Kidney capillary endothelial cell (primary cell): ENCODE measurements around the gene APOF.
"Not testable (repeated sequence)": the region's sequence is repeated elsewhere in the genome, so short reads cannot be mapped to it uniquely, and the experiment has no call there.

ENCODE experiments used
- DNase-seq: peaks from one replicate; pipeline ENCODE4 v3.0.0-alpha.2; 2018; ENCODE audit warnings: low spot score

Gene APOF

DNA sequence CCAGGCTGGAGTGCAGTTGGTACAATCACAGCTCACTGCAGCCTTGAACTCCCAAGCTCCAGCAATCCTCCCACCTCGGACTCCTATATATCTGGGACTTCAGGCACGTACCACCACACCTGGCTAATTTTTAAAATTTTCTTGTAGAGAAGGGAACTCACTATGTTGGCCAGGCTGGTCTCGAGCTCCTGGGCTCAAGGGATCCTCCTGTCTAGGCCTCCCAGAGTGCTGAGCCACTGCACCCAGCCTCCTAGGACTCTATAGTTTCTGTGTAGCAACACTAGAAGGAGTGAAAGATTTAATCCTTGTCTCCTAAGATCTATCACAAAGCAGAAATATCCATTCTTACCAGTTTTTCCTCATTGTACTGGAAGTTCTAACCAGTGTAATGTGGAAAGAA is 4.3 kb upstream of the APOF start:
- DNase-seq, result no peak

GRCh38 chr12:56361487-56362129 is 1.0 kb downstream of the APOF start:
- DNase-seq, result no peak

DNA sequence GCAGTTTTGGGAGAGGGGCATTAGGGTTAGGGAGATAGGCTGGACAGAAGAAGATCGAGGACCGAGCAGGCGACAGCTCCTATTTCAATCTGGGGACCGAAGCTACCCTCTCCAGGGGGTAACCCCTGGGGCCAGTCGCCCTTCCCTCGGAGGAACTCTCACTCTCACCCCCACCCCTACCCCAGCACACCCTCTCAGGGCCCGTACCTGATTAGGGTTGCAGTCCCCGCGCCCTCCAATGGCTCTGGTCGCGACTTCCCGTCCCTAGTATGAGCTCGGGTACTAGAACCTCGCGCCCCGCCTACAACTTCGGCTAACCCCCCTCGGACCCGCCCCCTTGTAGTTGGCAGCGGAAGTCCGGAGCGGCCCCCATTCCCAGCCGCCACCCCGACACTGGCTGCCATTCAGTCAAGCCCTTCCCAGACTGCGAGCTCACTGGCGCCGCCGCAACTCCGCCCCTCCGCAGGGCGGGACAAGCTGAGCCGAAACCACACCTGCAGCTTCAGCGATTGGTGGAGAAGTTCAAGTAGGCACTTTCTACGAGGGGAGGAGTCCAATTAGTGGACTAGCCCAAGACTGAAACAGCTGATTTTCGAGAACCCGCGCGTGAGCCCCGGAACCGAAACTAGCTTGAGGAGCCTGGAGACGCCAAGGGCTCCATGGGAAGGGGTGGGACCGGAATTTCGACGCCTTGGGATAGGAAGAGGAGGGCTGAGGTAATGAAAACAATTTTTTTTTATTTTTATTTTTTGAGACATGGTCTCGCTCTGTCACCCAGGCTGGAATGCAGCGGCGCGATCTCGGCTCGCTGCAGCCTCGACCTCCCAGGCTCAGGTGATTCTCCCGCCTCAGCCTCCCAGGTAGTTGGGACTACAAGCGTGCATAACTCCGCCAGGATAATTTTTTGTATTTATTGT is 2.5 kb downstream of the APOF start, which contains the start of gene STAT2:
TSS of gene STAT2 (minus strand) at position 257 of the 917 bp plus-strand sequence. CDS start 3,536 bp downstream, outside the sequence.
- peak; percentile 100 for DNase-seq

GRCh38 chr12:56358836-56359532 is 3.7 kb downstream of the APOF start:
- DNase-seq, result no peak

DNA sequence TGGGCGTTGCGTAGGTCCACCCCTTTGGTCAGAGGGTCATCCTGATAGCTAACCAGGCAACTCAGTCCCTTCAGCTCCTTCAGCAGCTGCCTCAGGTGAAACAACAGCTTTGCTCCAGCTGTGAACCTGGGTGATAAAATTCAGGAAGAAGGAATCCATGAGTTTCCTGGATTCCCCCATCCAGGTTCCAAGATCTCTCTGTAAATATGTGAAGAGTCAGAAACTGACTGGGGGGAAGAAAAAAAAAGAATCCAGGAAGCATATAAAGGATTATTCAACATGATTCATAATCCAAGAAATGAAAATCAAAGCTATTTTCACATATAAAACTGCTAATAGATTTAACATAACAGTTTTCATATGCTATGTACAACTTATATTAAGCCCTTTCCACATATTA is 11.3 kb downstream of the APOF start:
- DNase-seq, result no peak

DNA sequence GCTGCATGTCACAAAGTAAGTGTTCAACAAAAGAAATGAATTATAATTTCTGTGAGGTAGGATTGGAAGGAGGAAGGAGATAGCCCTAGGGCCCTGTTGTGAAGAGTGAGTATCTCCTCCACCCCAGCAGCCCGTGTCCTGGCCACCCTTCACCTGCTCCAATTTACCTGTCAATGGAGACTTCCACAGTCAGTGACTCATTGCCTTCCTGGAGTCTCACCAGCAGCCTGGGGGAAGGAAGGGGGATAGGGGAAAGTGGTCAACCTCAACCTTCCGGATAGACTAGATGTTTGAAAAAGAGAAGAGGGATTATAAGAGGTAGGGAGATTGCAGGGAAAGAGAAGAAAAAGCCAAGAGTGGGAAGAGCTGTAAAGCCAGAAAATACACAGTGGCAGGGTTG is 12.0 kb downstream of the APOF start:
- DNase-seq, result no peak

- DNase-seq, result no peak
Observed at GRCh38 chr12:56348776-56349175, 13.9 kb downstream of the APOF start.

- not testable (repeated sequence) for DNase-seq
Observed at GRCh38 chr12:56347255-56347654, 15.4 kb downstream of the APOF start.

- no peak for DNase-seq
Observed at GRCh38 chr12:56346675-56347074, 16.0 kb downstream of the APOF start.

DNA sequence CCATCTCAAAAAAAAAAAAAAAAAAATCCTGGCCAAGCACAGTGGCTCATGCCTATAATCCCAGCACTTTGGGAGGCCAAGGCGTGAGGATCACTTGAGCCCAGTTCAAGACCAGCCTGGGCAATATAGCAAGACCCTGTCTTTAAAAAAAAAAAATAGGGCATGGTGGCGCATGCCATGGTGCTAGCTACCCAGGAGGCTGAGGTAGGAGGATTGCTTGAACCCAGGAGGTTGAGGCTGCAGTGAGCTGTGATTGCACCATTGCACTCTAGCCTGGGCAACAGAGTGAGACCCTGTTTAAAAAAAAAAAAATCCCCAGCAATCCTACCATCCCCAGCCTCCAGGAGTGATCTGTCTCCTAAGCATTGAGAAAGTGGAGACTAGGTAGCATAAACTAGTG is 20.4 kb downstream of the APOF start:
- DNase-seq, result not testable (repeated sequence)

- no peak for DNase-seq
Observed at GRCh38 chr12:56341616-56342015, 21.0 kb downstream of the APOF start.

DNA sequence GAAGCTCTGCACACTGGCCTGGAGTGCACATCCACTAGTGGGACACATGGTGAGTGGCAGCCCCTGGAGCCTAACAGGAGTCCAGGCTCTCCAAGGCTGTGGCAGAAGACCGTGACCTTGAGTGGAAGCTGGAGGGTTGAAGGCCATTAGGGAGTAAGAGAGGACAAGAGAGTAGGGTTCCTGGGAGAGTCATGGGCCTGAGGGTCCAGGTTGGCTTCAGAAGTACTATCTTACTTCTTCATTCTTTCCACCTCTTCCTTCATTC is 23.6 kb downstream of the APOF start:
- DNase-seq, result no peak

DNA sequence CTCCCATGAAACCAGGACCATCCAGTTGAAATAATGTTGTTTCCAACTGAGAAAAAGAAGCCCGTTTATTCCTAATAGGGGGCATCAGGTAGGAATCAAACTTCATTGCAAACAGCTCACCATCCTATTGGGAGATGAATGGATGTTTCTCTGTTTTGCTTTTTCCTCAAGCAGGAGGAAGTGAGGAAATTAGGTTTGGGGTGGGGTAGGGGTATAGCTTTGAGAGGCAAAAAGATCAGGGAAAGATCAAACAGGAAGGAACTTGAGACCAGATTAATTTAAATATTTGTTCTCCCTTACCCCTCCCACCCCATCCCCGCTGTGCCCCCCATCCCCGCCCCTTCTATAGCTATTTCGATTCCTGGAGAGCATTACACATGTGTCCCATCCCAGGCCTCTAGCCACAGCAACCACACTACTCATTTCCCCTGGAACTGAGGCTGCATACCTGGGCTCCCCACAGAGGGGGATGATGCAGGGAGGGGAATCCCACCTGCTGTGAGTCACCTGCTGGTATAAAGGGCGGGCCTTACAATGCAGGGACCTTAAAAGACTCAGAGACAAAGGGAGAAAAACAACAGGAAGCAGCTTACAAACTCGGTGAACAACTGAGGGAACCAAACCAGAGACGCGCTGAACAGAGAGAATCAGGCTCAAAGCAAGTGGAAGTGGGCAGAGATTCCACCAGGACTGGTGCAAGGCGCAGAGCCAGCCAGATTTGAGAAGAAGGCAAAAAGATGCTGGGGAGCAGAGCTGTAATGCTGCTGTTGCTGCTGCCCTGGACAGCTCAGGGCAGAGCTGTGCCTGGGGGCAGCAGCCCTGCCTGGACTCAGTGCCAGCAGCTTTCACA is 24.1 kb downstream of the APOF start, which contains the start of gene IL23A:
TSS of gene IL23A (plus strand) at position 577 of the 850 bp plus-strand sequence. CDS start at position 738, 161 bp downstream.
- no peak for DNase-seq

GRCh38 chr12:56337753-56338251 is 24.9 kb downstream of the APOF start:
- DNase-seq, result no peak

GRCh38 chr12:56336361-56337167 is 26.1 kb downstream of the APOF start:
- DNase-seq, result no peak

DNA sequence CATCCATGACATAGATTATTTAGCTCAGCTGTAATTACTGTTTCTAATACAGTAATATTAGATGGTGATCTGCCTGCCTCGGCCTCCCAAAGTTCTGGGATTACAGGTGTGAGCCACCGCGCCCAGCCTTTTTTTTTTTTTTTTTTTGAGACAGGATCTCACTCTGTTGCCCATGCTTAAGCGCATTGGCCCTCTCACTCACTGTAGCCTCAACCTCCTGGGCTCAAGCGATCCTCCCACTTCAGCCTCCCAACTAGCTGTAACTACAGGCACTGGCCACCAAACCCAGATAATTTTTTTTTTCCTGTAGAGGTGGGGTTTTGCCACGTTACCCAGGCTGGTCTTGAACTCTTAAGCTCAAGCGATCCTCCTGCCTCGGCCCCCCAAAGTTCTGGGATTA is 27.1 kb downstream of the APOF start:
- not testable (repeated sequence) for DNase-seq

- DNase-seq, result no peak
Observed at GRCh38 chr12:56334490-56334793, 28.2 kb downstream of the APOF start.

GRCh38 chr12:56333679-56334489 is 28.8 kb downstream of the APOF start, which contains the start of gene PAN2:
Gene PAN2, minus strand, starts transcription at chr12:56334000. Its CDS starts 906 bp downstream, at chr12:56333094.
- peak; percentile 95 for DNase-seq

- peak; percentile 7 for DNase-seq
Observed at GRCh38 chr12:56333197-56333678, 29.4 kb downstream of the APOF start.
